ENCODE data around the gene SLC22A23. TPM values are rescaled to one million over a fixed set of nuclear protein-coding genes. Genes with fewer than 3 reads are reported as not detected.

SLC22A23 gene
- 11.0 and 11.8 TPM in 2 replicates for total RNA-seq

DNA sequence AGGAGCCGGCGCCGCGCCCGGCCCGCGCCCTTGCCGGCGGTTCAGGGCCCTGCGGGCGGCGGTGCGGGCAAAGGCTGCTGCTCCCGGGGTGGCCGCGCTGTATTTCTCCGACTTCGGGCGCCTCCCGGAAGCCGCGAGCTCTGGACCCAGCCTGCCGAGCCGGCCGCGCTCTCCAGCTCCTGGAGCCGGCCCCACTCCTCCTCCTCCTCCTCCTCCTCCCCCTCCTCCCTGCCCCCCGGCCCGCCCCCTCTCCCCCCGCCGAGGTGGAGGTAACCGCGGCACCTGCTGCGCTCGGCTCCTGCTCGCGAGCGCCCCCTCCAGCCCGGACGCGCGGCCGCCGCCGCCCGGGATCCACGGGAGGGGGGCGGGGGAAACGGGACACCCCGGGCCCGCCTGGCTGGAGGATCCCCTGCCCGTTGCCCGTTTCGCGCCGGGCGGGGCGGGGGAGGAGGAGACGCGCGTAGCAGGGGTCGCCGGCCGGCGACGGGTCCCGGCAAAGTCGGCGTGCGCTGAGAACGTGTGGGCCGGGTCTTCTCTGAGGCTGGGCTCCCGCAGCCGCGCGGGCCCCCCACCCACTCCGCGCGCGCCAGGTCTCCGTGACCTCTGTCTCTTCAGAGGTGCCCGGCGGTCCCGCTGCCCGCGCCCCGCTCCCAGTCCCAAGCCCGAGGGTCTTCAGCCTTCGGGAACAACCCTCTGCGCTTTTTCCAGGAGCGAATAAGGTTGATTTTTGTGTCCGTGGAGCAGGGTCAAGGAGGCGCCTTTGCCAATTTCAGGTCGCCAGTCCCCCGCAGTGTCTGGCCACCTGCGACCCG is at the start of gene SLC22A23:
TSS of gene SLC22A23 (minus strand) at position 153 of the 812 bp plus-strand sequence. CDS start 491 bp downstream, outside the sequence.

DNA sequence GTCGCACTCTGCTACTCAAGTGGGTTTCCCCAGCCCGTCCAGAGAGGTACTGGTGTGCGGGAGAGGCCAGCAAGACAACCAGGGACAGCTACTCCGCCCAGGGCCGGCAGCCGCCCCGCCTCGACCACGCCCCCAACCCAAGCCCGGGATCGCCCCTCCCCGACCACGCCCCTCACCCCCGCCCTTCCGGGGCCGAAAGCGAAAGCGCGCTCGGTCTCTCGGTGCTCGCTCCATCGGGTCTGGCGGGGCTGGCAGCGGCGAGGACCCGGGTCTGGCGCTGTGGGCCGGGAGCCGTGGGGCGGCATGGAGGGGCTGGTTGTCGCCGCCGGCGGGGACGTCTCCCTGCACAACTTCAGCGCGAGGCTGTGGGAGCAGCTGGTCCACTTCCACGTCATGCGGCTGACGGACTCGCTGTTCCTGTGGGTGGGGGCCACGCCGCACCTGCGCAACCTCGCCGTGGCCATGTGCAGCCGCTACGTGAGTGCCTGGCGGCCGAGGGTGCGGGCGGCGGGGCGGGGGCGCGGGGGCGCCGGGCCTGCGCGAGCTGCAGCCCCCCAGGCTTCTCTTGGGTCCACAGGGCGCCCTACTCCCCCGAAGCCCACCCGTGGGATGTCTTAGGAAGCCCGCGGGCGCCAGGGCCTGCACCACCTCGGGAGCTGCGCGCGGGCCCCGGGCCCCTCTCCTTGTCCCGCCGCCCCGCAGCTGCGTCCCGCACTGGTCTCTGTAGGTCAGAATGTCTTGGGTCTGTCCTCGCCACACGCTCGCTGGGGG is 197.9 kb downstream of the SLC22A23 start, which contains the start of gene PSMG4:
TSS of gene PSMG4 (plus strand) at position 228 of the 771 bp plus-strand sequence. CDS start at position 304, 76 bp downstream.

DNA sequence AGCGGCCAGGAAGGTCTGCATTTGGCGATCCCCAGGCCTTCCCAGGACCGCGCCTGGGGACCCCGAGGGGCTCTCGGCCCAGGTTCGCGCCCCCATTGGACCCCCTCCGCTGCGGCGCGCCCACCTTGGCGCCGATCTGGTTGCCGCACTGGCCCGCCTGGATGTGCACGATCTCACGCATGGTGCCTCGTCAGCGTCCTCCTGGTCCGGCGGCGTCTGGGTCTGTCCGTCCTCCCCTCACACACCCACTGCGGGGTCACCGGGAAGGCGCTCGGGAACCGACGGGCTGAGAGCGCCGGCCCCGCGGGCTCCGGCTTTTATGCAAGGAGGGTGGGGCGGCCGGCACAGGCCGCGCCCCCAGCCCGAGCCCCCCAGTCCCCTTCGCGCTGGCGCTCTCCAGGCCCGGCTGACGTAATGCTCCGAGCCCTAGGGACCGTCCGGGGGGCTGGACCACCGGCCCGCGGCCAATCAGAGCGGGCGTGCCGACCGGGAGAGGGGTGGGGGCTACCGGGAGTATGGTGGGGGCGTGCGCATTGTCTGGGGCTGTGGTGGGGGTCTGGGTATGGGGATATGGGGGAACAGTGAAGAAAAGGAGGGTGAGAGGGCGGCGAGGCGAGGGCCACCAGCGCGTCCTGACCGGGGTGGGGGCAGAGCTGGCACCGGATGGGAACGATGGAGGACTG is 229.3 kb downstream of the SLC22A23 start, which contains the start of gene TUBB2B:
TSS of gene TUBB2B (minus strand) at position 291 of the 683 bp plus-strand sequence. CDS start at position 181, 110 bp downstream.

Other genes with a start within 250 kb of the SLC22A23 start
- not detected in 2 replicates for gene TUBB2B, start 229.4 kb downstream of the SLC22A23 start, total RNA-seq
- gene PSMG4, start 198.1 kb downstream of the SLC22A23 start, total RNA-seq, result 7.4 and 9.4 TPM in 2 replicates

Measured in cardiac ventricle fibroblast (primary cell).